HG03520 (cell line): ENCODE measurements around the gene HCFC1.

Experiments
- ATAC-seq: cut with Tn5 transposase; IDR thresholded peaks from one replicate; pipeline ENCODE4 v1.9.1; 2021; ENCODE audit warnings: mild to moderate bottlenecking, moderate library complexity; ENCODE audit not compliant: unreplicated experiment

HCFC1 gene

DNA sequence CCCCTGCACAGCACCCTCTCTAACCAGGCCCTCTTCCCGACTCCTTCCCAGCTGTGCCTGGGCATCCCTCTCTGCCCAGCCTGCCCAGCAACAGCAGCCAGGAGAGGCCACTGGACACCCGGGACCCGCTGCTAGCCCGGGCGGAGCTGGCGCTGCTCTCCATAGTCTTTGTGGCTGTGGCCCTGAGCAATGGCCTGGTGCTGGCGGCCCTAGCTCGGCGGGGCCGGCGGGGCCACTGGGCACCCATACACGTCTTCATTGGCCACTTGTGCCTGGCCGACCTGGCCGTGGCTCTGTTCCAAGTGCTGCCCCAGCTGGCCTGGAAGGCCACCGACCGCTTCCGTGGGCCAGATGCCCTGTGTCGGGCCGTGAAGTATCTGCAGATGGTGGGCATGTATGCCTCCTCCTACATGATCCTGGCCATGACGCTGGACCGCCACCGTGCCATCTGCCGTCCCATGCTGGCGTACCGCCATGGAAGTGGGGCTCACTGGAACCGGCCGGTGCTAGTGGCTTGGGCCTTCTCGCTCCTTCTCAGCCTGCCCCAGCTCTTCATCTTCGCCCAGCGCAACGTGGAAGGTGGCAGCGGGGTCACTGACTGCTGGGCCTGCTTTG lies 66.0 kb downstream of the HCFC1 start:
- no peak for ATAC-seq

DNA sequence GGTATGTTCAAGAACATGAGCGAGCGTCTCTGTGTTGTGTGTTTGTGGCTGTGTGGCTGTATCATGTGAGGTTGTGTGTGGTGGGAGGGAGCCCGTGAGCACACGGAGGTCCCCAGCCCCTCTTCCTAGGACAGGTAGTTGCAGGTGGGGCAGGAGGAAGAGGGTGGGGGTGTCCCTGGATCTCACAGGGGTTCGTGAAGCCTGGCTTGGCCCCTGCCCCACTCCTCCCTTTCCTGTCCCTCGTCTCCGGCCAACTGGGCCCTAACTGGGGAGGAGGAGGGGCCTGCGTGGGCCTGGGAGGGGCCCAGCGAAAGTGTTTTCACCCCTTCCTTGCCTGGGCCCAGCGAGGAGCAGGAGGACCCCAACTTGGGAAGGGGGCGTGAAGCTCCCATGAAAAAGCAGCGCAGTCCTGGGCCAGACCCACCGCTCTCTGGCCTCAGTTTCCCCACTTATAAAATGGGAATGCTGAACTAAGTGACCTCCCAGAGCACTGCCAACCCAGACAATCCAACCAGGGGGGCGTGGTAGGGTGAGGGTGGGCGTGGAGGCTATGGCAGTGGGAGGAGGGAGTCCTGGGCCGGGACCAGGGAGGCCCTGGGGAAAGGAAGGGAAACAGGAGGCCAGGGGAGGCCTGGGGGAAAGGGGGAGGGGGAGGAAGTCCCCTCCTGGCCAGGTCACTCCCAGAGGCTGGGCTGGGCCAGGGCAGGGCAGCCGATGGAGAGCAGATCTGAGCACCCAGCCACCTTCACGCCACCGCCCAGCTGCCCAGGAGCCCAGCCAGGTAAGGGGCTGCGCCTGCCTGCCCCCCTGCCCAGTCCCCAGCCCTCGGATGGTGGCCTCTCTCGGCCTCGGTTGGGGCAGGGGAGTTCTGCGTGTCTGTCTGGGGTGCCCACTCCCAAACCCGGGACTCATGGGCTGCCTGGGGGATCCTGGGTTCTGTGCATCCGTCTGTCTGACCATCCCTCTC lies 67.3 kb downstream of the HCFC1 start, which contains the start of gene AVPR2:
AVPR2 (plus strand) TSS at position 683 of the 967 bp plus-strand sequence. CDS start 473 bp downstream, outside the sequence.
- no peak for ATAC-seq

DNA sequence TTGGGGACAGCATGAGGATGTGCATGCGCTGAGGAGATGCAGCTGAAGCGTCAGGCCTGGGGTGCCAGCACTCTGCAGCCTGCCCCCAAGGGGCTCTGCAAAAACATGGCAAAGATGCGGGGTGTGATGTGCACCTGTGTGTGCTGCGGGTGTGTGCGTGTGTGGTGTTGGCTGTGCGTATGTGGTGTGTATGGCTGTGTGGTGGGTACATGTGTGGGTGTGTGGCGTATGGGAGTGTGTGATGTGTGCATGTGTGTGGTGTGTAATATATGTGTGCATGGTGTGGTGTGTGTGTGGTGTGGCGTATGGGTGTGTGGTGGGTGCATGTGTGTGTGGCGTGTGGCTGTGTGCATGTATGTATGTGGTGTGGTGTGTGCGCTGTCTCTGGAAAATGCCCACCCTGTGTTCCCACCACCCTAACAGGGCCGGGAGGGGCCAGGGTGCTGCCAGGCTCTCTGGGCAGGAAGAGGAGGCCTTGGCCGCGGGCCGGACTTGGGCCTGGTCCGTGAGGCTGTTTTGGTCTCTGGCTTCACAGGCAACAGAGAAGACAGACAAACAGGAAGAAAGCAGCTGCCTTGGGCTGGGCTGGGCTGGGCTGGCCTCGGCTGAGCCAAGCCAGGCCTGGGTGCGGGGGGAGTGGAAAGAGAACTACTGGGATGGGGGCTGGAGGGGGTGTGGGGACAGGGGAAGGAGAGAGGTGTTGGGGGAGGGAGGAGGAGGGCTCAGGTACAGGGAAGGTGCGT lies 68.2 kb downstream of the HCFC1 start:
- no peak for ATAC-seq

DNA sequence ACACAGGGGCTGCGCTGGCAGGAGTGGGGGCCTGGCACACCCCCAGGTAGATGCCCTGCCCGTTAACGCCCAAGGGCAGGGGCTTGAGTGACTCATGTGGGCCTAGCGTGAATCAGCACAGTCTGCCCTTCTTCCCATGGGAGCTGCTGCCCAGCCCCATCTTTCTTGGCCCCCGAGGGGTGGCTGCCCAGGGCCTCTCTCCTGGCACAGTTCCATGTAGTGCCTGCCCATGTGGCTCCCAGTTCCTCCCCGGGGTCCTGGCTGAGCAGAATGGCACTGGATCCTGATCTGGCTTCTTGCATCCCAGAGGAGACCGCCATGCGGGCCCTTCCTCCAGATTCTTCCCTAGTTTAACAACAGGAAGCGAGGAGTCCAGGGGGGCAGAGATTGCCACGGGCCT lies 69.2 kb downstream of the HCFC1 start:
- no peak for ATAC-seq

DNA sequence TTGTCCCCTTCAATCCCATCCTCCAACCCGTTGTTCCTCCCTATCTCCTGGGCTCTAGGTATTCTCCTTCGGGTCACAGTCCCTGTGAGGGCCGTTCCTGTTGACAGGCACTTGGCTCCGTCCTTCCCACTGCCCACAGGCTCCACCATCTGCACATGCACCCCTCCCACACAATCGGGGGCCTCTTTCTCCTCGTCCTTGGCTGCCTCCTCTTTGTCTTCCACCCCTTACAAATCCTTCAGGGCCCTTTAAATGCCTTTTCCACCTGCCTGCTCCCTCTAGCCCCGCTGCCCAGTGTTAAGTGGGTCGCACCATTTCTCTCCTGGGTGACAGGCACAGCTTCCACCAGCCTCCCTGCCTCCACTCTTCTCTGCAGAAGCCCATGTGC lies 69.9 kb downstream of the HCFC1 start:
- ATAC-seq, result no peak

DNA sequence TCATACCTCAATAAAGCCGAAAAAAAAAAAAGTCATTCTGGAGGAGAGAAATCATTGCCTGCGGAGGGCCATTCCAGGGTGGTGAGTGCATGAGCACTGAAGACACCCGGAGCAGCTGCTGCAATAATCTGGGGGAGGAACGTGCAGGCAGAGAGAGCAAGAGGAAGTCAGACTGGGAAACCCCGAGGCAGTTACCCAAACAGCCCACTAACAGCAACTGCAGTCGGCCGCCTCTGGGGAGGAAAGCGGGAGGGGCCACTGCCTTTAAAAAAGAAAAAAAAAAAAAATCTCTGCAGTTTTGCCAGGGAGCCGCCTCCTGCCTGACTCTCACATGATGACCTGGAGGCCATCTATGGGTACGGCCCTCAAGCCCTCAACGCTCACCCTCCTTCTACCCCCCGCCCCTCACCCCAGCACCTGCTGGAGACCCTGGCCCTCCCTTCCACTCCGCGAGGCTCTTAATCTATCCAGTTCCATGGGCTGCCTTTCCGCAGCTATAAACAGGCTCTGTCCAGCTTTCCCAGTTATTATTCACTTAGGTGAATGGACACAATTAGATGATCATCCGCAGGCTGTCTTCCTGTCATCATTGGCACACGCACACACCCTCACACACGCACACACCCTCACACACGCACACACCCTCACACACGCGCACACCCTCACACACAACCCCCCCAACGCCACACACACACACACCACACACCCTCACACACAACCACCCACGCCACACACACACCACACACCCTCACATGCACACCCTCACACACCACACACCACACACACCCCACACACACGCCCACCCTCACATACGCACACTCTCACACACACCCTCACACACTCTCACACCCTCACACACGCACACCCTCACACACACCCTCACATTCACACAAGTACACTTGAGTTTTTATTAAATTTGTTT lies 70.5 kb downstream of the HCFC1 start:
- peak; percentile 70 for ATAC-seq

DNA sequence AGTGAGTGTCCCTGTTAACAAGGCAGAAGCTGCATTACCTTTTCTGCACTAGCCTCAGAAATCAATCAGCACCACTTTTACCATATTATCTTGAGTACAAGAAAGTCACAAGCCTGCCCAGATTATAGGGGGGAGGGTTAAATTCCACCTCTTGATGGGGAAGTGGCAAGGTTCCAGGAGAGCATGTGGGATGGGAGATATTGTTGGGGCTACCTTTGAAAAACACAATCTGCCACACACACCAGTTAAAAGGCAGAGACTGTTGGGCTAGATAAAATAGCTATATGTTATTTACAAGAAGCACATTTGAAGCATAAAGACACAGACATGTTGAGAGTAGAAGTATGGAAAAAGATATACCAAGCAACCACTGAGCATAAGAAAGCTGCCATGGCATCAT lies 73.7 kb downstream of the HCFC1 start:
- no peak for ATAC-seq
